GM12872 (cell line): ENCODE results near the gene DDX17.

Experiments
- TF ChIP-seq, protein P1 (sequence below): IDR thresholded peaks from 3 replicates; pipeline ENCODE4 v1.5.1; 2011; ENCODE audit warnings: low read depth, mild to moderate bottlenecking, low read length, moderate library complexity; ENCODE audit not compliant: insufficient read depth

DDX17 gene

DNA sequence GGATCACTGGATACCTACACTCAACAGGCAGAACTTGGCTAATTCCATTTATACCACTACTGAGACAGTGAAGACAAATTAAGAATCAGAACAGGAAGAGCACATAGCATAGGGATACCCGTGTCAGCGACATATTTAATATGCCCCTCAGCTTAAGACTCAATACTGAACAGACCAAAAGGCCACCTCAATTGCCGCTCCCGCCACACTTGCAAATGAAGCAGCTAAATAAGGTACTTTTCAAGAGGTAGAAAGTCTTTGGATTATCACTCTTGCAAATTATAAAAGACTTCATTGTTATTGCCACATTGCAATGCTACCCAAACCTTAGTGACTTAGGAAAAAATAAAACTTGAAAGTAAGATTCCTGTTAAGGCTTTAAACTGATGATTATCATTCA lies 3.1 kb downstream of the DDX17 start:
- TF ChIP-seq, protein P1, sequence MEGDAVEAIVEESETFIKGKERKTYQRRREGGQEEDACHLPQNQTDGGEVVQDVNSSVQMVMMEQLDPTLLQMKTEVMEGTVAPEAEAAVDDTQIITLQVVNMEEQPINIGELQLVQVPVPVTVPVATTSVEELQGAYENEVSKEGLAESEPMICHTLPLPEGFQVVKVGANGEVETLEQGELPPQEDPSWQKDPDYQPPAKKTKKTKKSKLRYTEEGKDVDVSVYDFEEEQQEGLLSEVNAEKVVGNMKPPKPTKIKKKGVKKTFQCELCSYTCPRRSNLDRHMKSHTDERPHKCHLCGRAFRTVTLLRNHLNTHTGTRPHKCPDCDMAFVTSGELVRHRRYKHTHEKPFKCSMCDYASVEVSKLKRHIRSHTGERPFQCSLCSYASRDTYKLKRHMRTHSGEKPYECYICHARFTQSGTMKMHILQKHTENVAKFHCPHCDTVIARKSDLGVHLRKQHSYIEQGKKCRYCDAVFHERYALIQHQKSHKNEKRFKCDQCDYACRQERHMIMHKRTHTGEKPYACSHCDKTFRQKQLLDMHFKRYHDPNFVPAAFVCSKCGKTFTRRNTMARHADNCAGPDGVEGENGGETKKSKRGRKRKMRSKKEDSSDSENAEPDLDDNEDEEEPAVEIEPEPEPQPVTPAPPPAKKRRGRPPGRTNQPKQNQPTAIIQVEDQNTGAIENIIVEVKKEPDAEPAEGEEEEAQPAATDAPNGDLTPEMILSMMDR = no peak

DNA sequence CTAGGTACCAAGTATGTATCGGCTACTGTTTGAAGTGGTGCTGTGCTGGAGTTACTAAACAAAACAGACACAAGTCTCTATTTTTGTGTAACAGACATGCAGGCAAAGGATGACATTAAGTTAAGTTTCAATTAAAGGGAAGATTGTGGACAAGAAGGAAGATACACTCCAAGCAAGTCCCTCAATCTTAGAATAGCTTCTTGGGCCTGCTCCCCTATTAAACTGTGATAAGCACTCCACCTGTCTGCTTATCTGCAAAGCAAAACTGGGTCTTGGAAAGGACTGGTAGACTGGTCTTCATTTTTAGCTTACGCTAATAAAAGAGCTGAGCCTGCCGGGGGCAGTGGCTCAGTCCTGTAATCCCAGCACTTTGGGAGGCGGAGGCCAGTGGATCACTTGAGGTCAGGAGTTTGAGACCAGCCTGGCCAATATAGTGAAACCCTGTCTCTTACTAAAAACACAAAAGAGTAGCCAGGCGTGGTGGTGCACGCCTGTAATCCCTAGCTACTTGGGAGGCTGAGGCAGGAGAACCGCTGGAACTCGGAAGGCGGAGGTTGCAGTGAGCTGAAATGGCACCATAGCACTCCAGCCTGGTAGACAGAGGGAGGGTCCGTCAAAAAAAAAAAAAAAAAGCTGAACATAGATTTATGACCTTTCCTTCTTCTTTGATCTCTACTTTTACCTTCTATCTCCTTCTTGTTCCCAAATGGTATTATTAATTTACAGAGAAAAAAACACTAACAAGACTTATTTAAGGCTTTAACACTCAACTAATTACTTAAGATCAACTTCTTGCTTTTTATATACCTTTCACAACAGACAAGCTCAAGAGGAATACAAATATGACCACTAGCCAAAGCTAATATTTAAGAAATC lies 4.1 kb downstream of the DDX17 start:
- TF ChIP-seq, protein P1 = no peak

DNA sequence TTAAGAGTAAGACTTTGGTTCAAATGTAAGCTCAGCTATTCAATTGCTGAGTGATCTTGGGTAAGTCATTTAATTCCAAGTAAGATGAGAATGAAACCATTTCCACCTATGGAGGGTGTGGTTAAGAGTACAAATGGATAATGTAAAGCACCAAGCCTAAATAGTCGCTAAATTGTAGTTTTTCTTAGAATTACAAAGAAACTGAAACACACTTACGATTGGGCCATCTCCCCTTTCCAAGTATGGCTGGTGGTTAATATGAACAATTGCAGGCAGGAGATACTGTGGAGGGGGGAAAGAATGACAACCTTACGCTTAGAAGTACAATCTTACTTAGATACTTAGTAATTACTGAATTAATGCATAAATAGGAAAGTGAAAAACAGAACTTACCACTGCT lies 8.2 kb downstream of the DDX17 start:
- TF ChIP-seq, protein P1 = no peak

DNA sequence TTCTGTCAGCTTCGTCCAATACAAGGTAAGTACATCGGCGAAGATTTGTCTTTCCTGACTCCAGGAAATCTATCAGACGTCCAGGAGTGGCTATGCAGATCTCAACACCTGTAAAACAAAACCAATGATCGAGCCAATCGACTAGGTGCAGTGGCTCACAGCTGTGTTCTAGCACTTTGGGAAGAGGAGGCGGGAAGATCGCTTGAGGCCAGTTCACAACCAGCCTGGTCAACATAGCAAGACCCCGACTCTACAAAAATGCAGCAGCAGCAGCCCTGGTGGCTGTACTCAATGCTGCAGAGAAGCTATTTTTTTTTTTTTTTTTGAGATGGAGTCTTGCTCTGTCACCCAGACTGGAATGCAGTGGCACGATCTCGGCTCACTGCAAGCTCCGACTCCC lies 11.2 kb downstream of the DDX17 start:
- TF ChIP-seq, protein P1 = no peak

DNA sequence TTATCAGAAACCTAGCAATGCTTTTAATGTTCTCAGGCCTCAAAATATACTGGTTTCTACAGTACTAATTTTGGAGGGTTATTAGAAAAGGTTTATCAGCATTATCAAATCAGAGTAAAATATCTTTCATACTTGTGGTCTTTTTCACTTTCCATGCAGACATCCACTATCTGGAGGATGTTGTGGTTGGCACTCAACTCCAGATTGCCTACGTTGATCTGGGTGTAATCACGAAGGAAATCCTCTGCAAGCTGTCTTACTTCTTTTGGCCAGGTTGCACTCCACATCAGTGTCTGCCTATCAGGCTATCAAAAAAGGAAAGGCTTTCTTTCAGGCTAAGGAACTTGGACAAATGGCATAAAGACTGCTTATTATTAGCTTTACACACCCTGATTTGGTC lies 11.6 kb downstream of the DDX17 start:
- TF ChIP-seq, protein P1 = no peak

DNA sequence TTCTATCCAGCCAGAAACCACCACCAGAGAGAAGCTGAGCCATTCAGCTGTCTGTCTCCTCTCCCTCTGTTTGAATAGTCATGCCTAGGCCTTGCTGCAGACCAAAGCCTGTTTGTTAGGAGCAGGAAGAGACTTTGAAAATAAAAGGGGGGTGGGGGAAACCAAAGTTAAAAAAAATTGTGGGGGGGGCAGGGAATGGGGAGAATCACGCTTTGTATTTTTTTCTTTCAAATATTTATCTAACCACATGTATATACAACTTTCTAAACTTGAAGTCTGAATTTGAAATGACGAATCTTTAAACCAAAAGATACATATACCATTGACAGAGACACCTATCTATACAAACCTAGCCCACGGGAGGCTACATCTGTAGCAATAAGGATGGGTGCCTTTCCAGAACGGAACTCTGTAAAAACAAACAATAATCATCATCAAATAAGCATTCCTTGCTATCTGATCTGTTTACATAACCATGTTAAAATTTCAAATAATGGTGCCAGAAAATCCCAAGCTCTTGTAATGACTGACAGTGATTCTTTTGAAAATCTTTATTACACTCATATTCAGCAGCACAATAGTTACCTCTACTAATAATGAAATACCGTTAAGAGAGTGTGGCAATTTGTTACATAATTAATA lies 14.3 kb downstream of the DDX17 start:
- TF ChIP-seq, protein P1 = no peak

DNA sequence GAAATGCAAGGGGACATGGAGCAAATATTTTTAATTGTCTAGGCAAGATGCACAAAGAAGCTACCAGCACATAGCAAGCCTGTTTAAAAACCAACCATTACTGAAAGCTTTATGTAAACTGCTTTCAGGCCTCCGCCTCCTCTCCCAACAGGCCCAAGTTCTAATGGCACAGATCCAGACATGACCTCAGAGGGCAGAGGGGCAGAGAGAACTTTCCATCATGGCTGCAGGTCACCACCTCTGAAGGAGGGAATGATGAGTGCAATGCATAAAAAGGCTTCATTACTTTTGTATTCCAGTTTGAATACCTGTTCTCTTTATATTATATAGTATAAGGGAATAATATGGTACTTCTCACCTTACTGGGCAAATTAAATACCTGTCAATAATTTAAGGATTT lies 15.2 kb downstream of the DDX17 start:
- TF ChIP-seq, protein P1 = no peak
